GM18951 (cell line): ENCODE results near the gene VANGL2.

Experiments used
- POLR2A ChIP-seq: IDR thresholded peaks from 4 replicates; pipeline ENCODE4 v1.6.1; 2011; ENCODE audit warnings: mild to moderate bottlenecking; ENCODE audit not compliant: insufficient read length, insufficient read depth; ENCODE audit errors: extremely low read depth
- in situ Hi-C: fragments of 300-500 bp; cut with MboI; formaldehyde crosslinking; loops from one replicate; pipeline ENCODE4 v1.12.0; 2022; ENCODE audit warnings: low sequenced_read_pairs, mixed read lengths, inconsistent platforms; ENCODE audit not compliant: unreplicated experiment

Gene VANGL2

DNA sequence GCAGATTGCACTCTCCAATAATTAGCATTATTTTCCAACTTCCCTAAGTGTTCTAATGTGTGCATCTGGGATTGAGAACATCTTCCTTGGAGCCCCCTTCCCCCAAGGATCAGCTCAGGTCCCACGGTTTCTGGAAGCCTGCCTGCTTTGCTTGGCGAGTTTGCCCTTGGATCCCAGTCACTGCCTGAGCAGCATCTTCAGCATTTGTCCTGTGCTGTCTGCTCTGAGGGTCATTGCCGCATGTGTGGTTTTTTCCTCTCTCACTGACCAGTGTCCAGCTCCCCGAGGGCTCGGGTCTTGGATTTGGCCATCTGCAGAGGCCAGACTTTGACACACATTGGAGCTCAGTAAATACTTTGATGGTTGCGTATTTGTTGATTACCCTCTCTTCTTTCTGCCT, 18.1 kb downstream of the VANGL2 start:
- in situ Hi-C loops: no loop called here
- no peak for TF ChIP-seq POLR2A

DNA sequence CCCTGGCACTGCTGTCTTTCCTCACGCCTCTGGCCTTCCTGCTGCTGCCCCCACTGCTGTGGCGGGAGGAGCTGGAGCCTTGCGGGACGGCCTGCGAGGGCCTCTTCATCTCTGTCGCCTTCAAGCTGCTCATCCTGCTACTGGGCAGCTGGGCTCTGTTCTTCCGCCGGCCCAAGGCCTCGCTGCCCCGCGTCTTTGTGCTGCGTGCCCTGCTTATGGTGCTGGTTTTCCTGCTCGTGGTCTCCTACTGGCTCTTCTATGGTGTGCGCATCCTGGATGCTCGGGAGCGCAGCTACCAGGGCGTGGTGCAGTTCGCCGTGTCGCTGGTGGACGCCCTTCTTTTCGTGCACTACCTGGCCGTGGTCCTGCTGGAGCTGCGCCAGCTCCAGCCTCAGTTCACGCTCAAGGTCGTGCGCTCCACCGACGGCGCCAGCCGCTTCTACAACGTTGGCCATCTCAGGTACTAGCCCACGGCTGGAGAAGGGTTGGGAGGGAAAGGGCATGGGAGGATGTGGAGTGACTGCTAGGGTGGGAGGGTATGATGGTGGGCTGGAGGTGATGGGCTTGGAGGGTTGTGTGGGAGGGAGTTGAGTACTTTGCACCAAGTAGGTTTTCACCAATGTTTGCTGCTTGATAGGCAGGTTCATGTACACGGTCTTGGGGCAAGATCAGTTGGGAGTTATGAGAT, 18.9 kb downstream of the VANGL2 start:
- in situ Hi-C loops: no loop called here
- TF ChIP-seq POLR2A: no peak

DNA sequence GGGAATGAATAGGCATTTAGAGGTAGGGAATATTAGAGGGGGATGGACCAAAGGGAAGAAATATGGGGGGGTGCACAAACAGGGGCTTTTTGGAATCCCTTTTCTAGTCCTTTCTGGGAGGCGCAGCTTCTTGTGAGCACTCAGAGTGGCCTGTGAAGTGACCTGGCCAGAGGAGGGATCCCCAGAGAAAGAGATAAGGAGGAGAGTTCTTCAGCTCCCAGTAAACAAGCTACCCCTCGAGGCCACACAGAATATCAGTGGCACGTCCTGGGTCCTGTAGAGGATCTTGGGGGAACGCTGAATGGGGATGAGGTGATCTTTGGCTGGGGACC, 19.4 kb downstream of the VANGL2 start:
- TF ChIP-seq POLR2A: no peak
- in situ Hi-C loops: no loop called here

GRCh38 chr1:160420881-160421842, 20.8 kb downstream of the VANGL2 start:
- in situ Hi-C loops: no loop called here
- no peak for TF ChIP-seq POLR2A

DNA sequence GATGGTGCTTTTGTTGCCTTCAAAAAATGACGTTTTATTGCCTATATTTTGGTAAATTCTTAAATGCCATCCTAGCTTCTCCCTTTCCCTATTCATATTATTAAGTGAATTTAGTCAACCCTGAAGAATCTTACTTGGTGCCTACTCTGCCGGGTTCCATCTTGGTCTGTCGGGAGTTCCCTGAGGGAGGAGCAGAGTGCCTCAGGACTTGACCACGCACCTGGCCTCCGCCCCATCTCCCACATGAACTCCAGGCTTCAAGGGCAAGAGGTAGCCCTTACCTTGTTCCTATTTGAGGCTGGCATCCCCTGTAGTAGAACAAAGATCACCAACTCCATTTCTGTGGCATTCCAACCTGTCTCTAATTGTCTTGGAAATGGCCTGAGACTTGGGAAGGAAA, 21.5 kb downstream of the VANGL2 start:
- no peak for TF ChIP-seq POLR2A
- in situ Hi-C loops: no loop called here

DNA sequence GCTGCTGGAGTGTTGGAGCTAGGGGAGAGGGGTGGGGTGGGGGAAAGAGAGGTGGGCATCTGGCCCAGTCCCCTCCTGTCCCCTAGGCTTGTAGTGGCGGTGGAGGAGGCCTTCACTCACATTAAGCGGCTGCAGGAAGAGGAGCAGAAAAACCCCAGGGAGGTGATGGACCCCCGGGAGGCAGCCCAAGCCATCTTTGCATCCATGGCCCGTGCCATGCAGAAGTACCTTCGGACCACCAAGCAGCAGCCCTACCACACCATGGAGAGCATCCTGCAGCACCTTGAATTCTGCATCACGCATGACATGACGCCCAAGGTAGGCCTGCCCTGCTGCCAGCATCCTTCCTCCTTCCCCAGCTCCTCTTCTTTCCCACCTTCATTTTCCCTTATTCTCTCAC, 23.6 kb downstream of the VANGL2 start:
- no peak for TF ChIP-seq POLR2A
- in situ Hi-C loops: no loop called here

DNA sequence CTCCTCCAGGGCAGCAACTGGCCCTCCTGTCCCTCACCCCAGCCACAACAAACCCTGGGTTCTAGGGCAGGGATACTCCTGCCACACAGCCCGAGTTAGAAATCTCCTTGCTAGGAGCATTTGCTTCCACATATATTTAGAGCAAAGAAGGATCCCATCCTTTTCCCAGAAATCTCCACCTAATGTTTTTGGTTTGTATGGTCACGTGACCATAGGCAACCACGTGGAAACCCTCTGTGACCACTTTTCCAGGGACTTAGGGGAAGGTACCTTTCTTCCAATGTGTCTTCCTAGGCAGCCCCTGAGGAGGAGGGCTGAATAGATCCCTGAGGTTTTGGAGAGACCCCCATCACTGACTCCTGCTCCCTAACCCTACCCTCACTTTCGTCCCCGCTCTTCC, 25.5 kb downstream of the VANGL2 start:
- in situ Hi-C loops: loop anchor here (5.0 kb wide), 1 partner anchor 181 kb away; no protein-coding TSS in a partner anchor
- no peak for TF ChIP-seq POLR2A

DNA sequence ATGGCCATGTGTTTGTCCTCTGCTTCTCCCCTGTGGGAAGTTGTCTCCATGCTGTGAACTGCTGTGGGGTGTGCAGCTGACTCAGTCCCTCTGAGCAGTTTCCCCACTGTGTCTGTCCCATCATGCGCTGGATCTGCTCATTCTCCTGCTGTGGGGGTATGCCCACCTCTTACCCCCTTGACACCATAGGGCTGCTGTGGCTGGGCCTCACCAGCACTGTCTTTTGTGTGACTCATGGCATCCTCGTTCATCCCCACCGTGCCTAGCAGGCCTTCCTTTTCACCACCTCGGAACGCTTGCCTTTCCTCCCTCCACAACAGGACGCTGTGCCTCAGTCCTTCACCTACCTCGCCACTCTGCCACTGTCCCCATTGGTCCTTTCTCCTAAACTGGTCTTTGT, 27.3 kb downstream of the VANGL2 start:
- in situ Hi-C loops: loop anchor here (5.0 kb wide), 1 partner anchor 180 kb away; no protein-coding TSS in a partner anchor
- no peak for TF ChIP-seq POLR2A

- in situ Hi-C loops: loop anchor here (5.0 kb wide), 1 partner anchor 179 kb away; no protein-coding TSS in a partner anchor
- no peak for TF ChIP-seq POLR2A
Observed at GRCh38 chr1:160428053-160428452, 27.7 kb downstream of the VANGL2 start.

DNA sequence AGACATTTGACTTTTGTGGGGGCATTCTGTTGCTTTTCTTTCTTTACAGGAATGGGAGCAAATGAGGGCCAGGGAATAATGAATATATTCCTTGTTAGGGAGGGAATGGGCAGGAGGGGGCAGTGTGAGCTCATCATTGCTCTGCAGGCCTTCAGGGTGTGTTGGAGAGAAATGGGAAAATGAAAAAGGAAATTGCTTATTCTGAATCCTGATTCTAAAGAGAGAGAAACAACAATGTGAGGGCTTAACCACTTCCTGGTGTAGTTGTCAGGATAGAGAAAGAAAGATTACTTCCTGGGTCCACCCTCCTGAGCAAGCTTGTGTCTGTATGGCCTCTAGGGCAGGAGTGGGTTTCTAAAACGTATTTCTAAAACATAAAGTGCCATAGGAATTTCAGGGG, 28.3 kb downstream of the VANGL2 start:
- in situ Hi-C loops: loop anchor here (5.0 kb wide), 1 partner anchor 179 kb away; no protein-coding TSS in a partner anchor
- TF ChIP-seq POLR2A: no peak

DNA sequence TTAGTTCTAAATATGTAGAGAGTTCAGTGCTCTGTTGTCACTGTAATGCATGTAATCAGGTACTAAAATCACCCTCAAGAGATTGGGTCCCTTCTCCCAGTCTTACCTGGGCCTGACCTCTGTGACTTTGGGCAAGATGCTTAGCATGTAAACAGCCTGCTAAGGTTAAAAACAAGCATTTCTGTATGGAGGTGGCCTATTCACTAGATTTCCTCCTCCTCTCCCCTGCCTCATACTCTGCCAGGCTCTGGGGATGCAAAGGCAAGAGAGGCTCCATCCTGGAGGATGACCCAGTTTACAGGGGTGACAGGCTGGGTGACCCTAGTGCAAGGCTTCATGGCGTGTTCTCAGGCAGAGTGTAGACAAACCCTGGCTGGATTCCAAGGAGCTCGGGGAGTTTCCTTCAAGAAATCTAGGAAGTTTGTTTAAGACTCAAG, 28.8 kb downstream of the VANGL2 start:
- no peak for TF ChIP-seq POLR2A
- in situ Hi-C loops: loop anchor here (5.0 kb wide), 1 partner anchor 178 kb away; no protein-coding TSS in a partner anchor

DNA sequence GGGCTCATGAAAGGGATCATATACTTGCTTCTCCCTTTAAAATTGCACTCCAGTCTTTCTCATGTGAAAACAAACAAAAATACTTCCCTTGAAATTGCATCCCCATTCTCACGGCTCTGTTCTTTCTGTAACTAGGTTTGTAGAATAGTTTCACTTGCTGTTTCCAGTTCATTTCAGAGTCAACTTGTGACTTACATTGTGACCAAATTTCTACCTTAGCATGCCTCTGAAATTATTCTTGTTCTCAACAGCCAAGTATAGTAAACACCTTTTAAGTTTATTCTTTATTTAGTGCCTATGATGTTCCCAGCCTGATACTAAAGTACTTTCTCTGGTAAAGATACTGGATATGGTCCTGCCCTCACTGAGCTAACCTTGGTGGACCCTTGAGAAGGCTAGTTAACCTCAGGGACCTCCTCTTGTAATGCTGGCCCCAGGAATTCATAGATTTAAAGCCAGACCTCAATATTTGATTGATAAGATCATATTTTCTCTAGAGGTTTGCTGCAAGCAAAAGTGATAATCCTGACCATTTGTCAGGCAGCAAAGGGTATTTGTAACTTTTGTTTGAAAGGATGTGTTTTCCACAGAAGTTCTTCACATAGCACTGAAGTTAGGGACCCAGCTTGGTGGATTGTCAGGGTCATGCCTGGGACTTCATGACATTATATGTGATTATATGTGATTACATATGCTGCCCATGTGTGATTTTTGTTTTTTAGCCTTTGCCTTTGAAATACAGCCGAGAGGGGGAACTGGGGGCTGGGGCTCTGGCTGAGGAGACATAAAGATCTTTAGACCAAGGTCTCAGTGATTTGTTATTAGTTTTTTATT, 29.6 kb downstream of the VANGL2 start:
- in situ Hi-C loops: loop anchor here (5.0 kb wide), 1 partner anchor 177 kb away; no protein-coding TSS in a partner anchor
- TF ChIP-seq POLR2A: no peak

GRCh38 chr1:160431006-160431405, 30.6 kb downstream of the VANGL2 start:
- in situ Hi-C loops: no loop called here

DNA sequence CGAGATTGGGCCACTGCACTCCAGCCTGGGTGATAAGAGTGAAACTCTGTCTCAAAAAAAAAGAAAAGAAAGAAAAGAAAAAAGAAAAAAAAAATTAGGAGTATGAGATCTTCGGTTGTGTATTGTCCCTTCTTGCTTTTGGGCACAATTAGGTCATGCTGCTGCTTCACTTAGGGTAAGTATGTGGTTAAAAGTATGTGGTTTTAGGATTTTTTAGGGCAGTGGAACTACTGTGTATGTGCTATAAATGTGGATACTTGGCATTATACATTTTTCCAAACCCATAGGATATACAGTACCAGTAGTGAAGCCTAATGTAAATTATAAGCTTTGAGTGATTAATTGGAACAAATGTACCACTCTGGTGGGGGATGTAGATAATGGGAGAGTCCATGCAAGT, 31.2 kb downstream of the VANGL2 start:
- in situ Hi-C loops: no loop called here
- no peak for TF ChIP-seq POLR2A

More at GRCh38 chr1:160431006-160431405, 30.6 kb downstream of the VANGL2 start:
- TF ChIP-seq POLR2A: no peak
